Activated CD8-positive, alpha-beta memory T cell treated with anti-CD3 and anti-CD28 coated beads for 1 hour (primary cell): Measurements from ENCODE around the gene ITPK1.
A peak's percentile ranks its signal among the peaks of the same experiment; 100 is the strongest.

Source experiments
- DNase-seq, 2 donors: peaks; one replicate each; pipeline ENCODE4 v3.0.0-alpha.2; 2020; ENCODE audit warnings: low read depth in 1 of 2; ENCODE audit errors: extremely low read depth in 1 of 2

The ITPK1 gene

DNA sequence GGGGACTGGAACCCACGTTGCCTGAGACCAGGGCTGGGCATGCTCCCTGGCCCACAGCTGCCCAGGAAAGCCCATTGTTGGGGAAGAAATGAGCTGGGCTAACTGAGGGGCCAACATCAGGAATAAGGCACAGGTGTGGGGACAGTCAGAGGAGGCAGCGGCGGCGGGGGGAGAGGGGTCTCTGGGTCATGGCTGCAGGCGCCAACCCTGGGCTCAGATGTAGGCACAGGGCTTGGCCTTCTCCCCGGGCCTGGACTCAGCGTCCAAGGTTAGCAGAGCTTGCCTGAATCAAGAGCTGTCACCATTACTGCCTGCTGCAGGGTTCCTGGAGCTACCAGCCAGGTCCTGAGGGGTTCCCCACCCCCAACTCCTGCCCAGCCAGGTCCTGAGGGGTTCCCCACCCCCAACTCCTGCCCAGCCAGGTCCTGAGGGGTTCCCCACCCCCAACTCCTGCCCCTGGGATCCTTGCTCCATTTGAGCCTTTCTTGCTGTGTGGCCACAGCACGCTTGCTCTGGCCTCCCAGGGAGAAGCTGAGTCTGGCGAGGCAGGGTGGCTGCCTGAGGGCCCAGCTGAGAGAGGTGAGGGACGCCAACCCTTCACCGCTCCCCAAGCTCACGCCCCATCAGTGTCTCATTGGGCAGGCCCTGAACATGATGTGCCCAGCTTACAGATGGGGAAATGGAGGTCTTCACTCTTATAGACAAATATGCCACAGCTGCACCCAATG, 186.6 kb downstream of the ITPK1 start:
- DNase-seq = no peak

DNA sequence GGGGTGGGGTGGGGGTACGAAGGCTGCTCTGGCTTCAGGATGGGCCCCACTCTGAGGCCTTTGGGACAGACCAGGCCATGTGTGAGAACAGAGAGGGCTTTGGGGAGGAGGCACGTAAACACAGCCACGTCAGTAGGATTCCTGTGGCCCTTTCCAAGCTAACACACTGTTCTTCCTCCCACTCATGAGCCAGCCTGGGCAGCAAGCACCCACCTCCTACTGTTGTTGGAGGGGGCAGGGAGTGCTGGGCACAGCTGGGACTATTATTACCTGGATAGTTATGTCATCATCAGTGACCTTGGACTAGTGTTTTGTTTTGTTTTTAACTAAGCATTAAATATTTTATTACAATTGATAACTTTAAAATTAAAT, 187.5 kb downstream of the ITPK1 start:
- no peak for DNase-seq

DNA sequence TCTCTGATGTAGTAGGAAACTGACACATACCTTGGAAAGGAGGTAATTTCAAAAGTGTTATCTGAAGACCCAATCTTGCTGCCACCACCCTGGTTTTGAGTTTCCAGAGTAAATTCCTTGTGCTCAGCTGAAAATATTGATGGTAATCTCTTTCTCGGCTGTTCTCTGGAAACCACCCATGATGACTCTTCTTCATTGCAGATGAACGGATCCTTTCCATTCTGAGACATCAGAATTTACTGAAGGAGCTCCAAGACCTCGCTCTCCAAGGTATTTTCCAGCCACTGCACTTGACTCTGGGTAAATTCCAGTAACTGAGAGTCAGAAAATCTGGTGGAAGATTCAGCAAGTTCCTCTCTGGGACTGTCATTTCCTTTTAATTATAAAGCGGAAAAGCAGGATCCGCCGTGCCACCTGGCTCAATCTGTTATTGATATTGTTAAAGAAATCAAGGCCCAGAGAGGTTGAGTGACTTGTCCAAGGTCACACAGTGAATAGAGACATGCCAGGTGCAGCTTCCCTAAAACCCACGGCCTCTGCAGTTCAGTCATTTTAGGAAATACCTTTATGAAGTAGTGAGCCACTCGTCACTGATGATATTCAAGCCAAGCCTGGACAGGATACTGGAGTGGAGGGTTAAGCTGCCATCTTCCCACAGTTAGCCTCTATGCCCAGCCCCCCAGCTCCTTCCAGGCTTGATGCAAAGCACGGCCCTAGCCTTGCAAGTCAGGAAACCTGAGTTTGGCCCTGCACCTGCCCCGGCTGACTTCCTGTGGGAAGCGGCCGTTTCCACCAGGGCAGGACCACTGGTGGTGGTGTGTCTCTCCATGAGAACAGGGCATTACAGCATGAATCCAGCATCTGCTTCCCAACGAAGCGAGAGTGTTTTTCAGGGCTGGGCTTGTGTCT, 188.1 kb downstream of the ITPK1 start:
- no peak for DNase-seq

DNA sequence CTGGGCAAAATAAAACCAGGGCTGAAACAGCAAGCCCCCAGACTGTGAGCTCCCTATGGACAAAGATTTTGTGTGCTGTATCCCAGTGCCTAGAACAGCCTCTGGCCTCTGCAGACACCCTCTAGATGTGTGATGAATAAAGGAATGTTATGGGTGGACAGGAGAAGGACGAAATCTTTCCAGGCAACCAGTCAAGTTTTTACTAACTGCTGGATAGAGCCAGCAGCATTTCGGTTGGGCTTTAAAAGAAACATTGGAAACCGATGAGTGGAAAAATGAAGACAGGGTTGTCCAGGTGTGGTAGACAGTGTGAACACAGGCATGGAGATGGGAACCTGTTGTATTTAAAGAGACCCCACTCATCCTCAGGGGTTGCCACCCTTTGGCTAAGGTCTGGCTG, 188.8 kb downstream of the ITPK1 start:
- DNase-seq = no peak

DNA sequence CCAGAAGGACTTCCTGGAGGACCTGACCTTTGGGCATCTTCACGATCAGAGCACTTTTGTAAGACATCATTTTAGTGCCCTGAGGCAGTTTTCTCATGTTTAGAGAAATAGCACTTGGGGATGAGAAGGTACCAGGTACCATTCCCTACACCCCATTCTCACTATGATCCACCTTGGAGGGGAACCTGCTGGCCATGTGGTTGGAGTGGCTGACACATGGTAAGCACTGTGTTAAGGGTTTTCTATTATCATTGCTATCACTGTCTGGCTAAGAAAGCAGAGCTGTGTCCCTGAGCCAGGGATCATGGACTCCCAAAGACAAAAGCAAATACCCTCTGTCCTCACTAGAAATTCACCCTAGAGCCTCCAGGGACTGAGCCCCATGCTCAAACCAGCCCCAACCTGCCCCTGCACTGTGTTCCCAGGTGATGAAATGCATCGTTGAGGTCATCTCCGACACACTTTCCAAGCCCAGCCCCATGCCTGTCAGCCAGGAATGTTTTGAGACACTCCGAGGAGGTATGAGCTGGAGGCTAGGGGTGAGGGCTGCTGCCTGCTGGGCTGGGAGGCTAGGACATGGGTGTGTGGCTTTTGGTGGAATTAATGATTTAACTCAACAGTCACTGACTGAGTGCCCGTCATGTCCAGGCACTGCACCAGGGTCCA, 189.4 kb downstream of the ITPK1 start:
- DNase-seq = no peak

DNA sequence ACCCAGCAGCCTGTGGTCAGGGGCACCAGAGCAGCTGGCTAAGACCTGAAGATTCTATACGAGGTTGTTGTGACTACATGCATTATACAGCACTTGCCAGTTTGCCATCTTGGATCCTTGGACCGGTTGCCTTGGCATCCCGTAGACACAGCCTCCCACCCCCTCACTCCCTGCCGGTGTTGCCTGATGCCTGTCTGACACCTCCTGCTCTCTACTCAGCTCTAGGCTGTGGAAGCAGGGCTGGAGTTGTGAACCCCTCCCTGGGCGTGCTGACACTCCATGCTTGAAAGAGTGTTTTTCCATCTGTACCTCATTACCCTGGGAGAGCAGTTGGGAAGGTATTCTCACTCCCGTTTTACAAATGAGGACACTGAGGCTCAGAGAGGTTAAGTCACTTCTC, 190.3 kb downstream of the ITPK1 start:
- DNase-seq = no peak

DNA sequence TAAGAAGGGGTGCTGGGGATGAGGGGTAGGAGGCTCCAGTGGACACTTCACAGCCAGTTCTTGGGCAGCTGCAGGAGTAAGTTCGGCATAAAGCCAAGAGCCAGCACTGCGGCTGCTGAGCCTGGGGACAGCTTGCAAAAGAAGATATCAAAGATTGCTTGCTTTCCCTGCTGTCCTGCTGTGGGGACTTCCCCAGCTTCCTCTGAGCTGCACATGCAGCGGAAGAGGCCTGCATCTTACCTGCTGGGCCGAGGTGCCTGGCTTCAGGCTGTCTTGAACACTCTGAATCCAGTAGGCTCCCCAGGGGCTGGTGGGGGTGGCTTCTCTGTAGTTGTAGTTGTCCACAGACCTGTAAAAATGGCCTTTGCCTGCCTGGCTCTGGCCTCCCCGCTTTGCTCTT, 191.5 kb downstream of the ITPK1 start:
- DNase-seq = no peak

DNA sequence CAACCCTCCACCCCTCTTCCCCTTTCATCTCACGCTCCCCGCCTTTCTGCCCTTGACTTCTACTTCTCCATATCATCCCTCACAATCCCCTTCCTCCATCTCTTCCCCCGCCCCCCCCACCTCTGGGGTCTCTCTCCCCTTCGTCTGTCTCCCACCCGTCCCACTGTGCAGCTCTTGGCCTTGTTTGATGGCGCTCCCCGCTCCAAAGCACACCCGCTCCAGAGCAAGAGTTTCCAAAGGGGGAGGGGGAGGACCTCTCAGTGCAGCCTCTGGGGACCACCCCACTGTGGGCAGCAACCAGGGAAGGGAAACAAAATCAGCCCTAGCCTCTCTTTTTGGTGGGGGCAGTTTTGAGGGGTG, 192.0 kb downstream of the ITPK1 start:
- no peak for DNase-seq

DNA sequence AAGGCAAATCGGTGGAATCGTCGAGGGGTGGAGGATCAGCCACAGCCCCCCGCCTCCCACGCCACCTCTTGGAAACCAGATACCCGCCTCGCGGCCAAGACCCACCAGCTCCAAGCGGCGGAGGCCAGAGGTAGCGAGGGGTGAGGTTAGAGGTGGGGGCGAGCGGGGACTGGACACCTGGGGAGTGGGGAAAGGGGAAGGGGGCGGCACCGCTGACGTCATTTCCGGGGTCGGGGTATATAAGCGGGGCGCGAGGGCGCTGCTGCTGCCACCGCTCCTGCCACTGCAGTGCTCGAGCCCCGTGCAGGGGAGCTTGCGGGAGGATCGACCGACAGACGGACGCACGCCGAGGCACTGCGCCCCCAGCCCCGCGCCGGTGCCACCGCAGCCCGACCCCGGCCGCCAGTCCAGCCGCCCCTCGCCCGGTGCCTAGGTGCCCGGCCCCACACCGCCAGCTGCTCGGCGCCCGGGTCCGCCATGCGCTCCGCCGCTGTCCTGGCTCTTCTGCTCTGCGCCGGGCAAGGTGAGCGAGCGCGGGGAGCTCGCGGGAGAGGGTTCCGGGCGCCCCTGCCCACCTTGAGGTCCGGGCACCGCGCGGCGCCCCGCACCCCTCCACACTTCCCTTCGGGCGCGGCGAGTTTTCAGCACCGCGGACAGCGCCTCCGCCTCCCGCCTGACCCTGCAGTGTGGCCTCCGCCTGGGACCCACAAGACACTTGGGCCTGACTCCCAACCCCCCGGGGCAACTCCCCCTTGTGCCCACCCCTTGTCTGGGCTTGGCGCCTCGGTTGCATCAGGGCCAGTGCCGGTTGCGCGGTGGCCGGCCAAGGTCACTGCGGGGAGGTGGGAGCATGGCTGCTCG, 192.6 kb downstream of the ITPK1 start, which contains the start of gene CHGA:
Gene CHGA (plus strand): TSS at position 268 of the 861 bp plus-strand sequence. CDS start 210 bp downstream, at position 478.
- peak in 1 of 2 donors; percentile 33 for DNase-seq

DNA sequence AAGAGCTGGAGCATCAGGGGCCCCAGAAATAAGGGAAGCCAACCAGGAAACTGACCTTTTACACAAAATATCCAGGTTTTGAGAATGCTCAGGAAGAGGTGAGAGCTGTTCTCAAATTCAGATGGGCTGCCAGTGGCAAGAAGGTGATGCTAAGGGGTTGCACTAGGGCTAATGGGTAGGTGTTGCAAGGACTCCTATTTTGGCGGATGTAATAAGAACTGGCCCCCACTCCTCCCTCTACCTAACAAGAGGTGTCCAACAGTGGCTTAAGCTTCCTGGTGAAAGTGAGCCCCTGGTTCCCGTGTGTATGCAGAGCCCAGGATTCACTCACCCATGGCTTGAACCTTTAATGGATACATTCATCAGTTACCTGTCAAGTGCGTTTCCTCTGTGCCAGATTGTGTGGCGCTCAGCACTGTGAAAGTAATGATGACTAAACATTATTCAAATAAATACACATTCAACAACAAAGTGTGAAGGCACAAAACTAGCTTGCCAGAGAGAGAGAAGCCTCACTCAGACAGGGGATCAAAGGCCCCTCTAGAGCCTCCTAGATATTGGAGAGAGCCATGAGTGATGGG, 193.5 kb downstream of the ITPK1 start:
- no peak for DNase-seq

DNA sequence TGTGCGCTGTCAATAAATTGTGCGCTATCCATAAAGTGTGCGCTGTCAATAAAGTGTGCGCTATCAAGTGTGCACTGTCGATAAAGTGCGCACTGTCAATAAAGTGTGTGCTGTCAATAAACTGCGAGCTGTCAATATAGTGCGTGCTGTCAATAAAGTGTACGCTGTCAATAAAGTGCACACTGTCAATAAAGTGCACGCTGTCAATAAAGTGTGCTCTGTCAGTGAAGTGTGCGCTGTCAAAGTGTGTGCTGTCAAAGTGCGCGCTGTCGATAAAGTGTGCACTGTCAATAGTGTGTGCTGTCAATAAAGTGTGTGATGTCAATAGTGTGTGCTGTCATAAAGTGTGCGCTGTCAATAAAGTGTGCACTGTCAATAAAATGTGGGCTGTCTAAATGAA, 195.7 kb downstream of the ITPK1 start:
- DNase-seq = no peak

DNA sequence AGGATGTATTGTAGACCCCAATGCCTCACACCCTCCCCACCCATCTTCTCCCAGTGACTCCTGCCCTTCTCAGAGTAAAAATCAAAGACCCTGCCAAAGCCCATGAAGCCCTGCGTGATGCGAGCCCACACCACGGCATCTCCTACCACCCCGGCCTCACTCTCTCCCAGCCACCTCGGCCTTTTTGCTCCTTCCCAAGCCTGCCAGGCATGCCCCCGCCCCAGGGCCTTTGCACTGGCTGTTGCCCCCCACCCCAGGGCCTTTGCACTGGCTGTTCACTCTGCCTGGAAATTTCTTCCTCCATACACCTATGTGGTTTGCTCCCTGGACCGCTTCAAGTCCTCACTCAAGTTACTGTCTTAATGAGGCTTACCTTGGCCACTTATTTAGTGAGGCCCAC, 197.8 kb downstream of the ITPK1 start:
- DNase-seq = no peak

DNA sequence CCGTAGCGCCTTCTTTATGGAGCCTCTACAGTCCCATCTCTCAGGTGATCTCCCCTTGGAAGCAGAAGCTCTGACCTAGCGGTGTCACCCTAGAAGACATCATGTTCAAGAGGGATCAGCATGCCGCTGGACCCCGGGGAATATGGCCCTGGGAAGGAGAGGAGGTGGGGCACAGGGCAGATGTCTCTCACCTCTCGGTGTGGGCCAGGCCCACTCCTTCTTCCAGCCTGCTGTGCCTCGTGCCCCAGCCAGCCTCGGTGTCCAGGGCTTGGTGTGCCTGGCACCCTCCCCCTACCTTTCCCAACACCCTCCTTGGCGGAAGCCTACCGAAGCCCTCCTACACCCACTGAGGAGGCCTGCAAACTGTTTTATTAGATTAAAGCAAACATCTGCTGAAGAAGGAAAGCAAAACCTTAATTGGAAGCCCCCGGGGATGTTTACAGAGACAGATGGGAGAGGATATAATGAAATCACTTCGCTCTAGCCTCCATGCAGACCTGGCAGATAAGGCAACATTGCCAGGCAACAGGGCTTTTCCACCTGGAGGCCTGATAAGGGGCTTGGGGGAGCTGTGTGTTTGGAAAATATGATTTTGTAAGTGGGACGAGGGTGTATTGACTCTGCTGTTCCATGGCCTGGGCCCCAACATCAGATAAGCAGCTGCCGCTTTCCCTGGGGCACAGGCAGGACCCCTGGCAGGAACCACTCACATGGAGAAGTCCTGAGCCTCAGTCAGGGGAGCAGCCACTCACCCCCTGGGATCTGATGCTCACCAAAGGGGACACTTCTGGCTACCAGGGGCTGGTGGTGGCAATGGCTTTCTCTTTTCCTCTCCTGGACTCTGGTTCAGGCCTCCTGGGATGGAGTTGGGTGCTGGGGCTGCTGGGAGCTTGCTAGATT, 198.4 kb downstream of the ITPK1 start:
- DNase-seq = no peak

DNA sequence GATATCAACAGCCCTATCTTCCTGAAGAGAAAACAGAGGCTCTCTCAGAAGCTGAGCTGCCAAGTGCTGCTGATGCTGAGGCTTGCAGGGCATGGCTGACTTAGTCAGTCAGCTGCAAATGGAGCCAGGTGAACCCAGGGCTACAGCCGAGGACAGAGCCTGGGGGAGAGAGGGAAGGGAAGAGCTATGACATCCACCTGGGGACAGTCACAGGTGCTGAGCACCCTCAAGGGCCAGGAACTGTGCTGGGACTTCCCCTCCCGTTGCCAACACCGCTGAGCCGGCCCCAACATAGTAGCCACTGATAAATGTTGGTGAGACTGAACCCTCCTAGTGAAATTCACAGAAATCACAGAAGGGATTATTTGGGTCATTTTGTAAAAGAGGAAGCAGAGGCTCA, 199.5 kb downstream of the ITPK1 start:
- DNase-seq = no peak

DNA sequence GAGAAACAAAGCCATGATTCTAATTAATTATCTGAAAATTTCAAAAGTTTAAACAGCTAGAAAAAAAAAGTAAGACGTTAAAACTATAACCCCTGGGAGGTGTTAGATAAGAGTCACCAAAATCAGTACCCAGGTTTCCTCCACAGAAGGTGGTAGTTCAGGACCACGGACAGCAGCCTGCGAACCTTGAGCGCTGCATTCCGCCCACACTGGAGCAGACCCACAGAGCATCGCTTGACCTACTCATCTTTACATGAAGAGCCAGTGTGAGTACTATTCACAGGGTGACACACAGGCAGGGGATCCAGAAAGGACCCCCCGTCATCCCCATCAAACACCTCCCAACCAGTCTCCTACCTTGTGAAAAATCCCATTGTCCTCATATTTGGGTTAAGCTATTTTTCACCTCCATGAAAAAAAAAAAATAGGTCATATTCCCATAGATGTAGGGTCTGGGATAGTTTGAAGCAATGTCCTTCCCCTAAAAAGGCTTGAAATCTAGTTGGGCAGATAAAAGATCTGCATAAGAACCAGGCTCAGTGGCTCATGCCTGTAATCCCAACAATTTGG, 201.6 kb downstream of the ITPK1 start:
- no peak for DNase-seq

DNA sequence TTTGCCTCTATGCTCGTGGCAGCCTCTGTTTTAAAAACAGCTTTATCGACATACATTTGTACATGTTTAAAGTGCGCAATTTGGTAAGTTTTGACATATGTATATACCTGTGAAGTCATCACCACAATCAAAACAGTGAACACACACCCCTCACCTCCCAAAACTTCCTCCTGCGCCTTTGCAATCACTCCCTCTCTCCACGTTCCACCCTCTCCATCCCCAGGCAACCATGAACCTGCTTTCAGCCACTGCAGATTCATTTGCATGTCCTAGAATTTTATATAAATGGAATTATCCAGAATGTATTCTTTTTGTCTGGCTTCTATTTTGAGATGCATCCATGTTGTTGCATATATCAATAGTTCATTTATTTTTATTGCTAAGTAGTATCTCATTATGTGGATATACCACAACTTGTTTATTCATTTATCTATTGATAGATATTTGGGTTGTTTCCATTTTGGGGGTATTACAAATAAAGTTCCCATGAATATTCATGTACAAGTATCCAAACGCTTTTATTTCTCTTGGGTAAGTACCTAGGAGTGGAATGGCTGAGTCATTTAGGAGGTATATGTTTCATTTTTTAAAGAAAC, 208.3 kb downstream of the ITPK1 start:
- no peak for DNase-seq

DNA sequence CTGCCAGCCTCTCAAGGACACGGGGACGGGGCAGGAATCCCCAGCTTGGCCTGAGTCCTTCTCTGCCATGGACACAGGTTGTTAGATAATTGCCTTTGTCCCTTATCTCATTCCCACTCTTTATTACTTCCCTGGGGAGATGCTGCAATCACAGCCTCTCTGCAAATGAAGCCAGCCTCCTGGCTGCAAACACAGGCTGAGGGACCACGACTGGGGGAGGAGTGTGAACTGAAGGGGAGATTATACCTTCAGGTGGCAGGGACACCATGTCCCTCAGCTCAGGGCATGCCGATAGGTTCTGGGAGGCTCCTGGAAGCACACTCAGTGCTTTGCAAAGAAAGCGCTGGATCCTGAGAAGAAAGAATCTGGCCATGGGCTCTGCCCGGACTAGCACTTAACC, 208.9 kb downstream of the ITPK1 start:
- DNase-seq = no peak

DNA sequence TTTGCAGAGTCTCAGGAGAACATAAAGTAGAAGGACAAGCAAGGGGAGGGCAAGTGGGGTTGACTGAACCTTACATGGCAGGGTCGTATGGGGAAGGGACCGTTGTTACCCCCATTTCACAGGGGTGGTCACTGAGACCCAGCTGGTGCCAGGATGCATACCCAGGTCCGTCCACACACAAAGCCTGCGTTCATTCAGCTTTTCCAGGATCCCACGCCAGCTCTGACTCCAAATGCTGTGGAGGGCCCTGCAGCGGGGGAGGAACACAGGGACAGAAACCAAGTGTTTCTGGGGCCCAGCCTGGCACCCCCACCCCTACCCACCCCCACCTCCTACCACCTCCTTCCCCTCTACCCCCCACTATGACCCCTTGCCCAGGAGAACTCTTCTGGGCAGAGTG, 209.3 kb downstream of the ITPK1 start:
- no peak for DNase-seq

DNA sequence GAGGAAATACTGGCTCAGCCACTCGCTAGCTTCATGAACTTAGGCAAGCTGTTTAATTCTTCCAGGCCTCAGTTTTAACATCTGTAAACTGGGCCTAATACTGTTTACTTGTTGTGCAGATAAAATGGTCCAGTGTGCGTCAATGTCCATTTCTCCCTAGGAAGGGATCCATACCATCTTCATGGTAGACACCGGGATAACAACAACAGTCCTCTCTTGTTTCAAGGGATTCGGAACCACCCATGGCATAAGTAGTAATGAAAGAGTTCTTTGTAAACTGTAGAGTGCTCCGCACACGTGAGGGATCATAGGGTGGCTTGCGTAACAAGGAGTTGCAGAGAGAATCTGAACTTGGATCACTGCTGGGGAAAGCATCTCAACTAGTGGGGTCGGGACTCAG, 210.1 kb downstream of the ITPK1 start:
- DNase-seq = no peak
